ENCODE measurements around the gene EBF3.

EBF3 gene

DNA sequence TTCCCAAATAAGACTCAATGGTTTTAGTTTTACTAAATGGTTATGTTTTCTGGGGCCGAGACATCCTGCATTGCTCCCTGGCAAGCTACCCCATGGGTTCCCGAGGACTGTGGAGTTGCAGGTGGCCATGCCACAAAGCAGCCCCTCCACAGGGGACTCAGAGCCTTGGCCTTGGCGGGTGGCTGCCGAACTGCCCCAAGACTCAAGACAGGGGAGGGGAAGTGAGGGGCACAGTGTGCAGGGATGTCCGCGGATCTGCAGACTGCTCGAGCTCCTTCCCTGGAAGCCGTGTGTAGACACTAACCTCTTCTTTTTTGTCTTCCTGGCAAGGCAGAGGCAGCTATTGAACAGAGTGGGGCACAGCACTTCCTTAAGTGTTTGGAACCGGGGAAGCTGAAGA is 154.6 kb downstream of the EBF3 start:
- TF ChIP-seq, protein P1, sequence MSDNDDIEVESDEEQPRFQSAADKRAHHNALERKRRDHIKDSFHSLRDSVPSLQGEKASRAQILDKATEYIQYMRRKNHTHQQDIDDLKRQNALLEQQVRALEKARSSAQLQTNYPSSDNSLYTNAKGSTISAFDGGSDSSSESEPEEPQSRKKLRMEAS (IDR thresholded peaks at IDR 0.05): no peak
- TF ChIP-seq, protein P2, sequence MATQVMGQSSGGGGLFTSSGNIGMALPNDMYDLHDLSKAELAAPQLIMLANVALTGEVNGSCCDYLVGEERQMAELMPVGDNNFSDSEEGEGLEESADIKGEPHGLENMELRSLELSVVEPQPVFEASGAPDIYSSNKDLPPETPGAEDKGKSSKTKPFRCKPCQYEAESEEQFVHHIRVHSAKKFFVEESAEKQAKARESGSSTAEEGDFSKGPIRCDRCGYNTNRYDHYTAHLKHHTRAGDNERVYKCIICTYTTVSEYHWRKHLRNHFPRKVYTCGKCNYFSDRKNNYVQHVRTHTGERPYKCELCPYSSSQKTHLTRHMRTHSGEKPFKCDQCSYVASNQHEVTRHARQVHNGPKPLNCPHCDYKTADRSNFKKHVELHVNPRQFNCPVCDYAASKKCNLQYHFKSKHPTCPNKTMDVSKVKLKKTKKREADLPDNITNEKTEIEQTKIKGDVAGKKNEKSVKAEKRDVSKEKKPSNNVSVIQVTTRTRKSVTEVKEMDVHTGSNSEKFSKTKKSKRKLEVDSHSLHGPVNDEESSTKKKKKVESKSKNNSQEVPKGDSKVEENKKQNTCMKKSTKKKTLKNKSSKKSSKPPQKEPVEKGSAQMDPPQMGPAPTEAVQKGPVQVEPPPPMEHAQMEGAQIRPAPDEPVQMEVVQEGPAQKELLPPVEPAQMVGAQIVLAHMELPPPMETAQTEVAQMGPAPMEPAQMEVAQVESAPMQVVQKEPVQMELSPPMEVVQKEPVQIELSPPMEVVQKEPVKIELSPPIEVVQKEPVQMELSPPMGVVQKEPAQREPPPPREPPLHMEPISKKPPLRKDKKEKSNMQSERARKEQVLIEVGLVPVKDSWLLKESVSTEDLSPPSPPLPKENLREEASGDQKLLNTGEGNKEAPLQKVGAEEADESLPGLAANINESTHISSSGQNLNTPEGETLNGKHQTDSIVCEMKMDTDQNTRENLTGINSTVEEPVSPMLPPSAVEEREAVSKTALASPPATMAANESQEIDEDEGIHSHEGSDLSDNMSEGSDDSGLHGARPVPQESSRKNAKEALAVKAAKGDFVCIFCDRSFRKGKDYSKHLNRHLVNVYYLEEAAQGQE (IDR thresholded peaks at IDR 0.05; ENCODE audit: low read depth): no peak
- no peak for TF ChIP-seq FOXM1 (IDR thresholded peaks at IDR 0.05; ENCODE audit: borderline replicate concordance, low read depth)
- TF ChIP-seq ZBTB7A (IDR thresholded peaks at IDR 0.05; ENCODE audit: low read depth): no peak
- TF ChIP-seq CEBPB (IDR thresholded peaks at IDR 0.05): no peak
- no peak for TF ChIP-seq YY1 (IDR thresholded peaks at IDR 0.05; ENCODE audit: low read depth)

DNA sequence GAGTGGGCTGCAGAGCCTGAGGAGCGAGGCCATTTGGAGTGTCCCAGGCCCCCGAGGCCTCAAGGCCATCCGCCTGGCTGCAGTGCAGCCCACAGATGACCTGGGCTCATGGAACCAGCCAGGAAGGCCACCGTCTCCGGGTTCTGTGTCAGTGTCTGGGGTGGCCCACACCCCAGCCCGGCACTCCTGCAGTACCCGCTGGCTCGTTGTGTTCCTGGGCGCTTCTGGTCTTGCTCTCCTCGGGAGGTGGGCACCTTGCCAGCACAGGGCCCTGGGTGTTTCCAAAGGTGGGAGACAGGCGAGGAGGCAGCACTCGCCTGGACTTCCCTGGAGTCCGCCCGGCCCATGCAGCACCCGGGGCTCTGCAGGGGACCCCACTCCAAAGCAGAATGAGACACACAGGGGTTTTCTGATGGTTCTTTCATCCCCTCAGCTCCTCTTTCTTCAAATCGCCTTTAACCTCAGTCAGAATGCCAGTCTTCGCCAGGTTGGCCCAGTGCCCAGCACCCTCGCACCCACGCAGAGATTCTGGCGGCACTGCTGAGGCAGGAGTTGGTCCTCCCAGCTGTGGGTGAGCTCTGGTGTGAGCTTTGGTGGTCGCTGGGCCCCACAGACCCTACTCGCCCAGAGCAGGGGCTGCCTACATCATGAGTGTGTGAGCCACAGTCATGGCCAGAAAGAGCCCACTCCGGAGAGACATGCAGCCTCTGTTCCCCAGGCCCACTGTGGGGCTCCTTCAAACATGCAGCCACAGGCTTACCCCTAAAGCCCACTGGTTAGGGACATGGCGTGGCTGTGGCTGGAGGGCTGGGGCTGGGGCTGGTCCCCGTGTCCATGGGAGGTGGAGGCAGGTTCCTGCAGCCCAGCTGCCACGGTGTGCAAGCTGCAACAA is 155.7 kb downstream of the EBF3 start:
- no peak for TF ChIP-seq EGR1 (IDR thresholded peaks at IDR 0.05)
- no peak for TF ChIP-seq TCF12 (IDR thresholded peaks at IDR 0.05; ENCODE audit: low read depth)
- TF ChIP-seq FOXM1 (IDR thresholded peaks at IDR 0.05; ENCODE audit: borderline replicate concordance, low read depth): no peak
- TF ChIP-seq, protein P3, sequence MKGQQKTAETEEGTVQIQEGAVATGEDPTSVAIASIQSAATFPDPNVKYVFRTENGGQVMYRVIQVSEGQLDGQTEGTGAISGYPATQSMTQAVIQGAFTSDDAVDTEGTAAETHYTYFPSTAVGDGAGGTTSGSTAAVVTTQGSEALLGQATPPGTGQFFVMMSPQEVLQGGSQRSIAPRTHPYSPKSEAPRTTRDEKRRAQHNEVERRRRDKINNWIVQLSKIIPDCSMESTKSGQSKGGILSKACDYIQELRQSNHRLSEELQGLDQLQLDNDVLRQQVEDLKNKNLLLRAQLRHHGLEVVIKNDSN (IDR thresholded peaks at IDR 0.05): no peak
- TF ChIP-seq NFIC (IDR thresholded peaks at IDR 0.05): no peak
- TF ChIP-seq TEAD4 (IDR thresholded peaks at IDR 0.05): no peak
- TF ChIP-seq, protein P1 (IDR thresholded peaks at IDR 0.05): no peak

DNA sequence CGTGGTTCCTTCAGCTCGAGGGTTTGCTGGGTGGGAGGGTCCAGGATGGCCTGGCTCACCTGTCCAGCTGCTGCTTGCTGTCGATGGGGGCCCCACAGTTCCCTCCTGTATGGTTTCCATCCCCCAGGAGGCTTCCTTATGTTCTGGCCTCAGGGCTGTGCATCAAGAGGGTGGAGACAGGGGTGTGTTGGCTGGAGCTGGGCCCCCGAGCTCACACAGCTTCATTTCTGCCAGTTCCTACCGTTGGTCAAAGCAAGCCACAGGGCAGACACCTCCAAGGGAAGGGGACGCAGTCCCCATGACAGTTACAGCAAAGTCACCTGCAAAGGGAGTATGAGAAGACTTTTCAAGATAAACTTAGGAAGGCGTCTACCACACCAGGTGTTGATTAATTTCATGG is 156.9 kb downstream of the EBF3 start:
- no peak for TF ChIP-seq TEAD4 (IDR thresholded peaks at IDR 0.05)
- TF ChIP-seq EGR1 (IDR thresholded peaks at IDR 0.05): no peak
- no peak for TF ChIP-seq EP300 (IDR thresholded peaks at IDR 0.05; ENCODE audit: borderline replicate concordance)

DNA sequence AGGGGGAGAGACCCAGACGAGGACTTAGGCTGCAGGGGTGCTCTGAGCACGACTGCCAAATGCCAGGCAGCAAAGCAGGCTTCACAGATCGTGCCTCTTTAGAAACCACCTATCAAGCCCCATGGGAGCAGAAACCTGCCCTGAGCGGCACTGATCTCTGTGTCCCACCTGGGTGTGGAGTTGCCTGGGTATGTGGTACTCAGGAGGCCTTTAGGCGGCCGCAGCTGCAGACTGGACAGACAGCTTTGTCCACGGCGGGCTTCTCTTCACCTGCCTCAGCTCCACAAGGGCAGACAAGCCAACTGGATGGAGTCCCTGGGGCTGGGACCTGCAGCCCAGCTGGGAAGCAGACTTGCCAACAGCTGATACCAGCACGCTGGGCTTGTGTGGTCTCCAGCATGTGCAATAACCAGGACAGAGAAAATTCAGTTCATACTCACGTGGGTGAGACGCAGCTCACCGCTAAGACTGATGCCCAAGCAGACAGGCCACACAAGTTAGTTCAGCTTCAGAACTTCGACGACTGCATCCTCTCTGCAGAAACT is 163.2 kb downstream of the EBF3 start:
- TF ChIP-seq RAD21 (IDR thresholded peaks at IDR 0.05; ENCODE audit: low read depth) (no peak), CREB1 (IDR thresholded peaks at IDR 0.05; ENCODE audit: low read depth) (no peak), TAF1 (IDR thresholded peaks at IDR 0.05; ENCODE audit: low read depth) (no peak), EP300 (IDR thresholded peaks at IDR 0.05; ENCODE audit: borderline replicate concordance) (no peak), TEAD4 (IDR thresholded peaks at IDR 0.05) (no peak), TCF12 (IDR thresholded peaks at IDR 0.05; ENCODE audit: low read depth) (no peak), EGR1 (IDR thresholded peaks at IDR 0.05) (no peak), ZBTB7A (IDR thresholded peaks at IDR 0.05; ENCODE audit: low read depth) (no peak), YY1 (IDR thresholded peaks at IDR 0.05; ENCODE audit: low read depth) (no peak), FOXM1 (IDR thresholded peaks at IDR 0.05; ENCODE audit: borderline replicate concordance, low read depth) (no peak), NFIC (IDR thresholded peaks at IDR 0.05) (no peak), CEBPB (IDR thresholded peaks at IDR 0.05) (no peak)
- TF ChIP-seq, protein P2 (IDR thresholded peaks at IDR 0.05; ENCODE audit: low read depth): no peak
- TF ChIP-seq, protein P1 (IDR thresholded peaks at IDR 0.05): no peak
- TF ChIP-seq, protein P3 (IDR thresholded peaks at IDR 0.05): no peak

DNA sequence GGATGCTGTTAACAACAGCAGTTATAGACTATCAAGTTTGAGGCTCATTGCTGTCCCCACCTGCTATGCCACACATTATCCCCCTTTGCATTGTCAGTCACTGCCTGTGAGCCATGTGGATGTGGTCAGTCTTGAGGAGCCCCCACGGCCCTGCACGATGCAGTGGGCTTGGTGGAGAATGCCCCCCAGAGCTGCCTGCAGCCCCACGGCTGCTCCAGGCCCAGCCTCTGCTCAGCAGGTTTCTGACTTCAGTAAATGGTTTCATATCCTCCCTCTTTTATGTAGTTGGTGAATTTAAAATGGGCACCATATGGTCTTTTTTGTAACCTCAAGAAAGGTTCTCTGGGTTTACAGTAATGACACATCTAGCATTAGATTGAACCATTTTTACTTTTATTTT is 164.1 kb downstream of the EBF3 start:
- no peak for TF ChIP-seq YY1 (IDR thresholded peaks at IDR 0.05; ENCODE audit: low read depth)
- no peak for TF ChIP-seq TAF1 (IDR thresholded peaks at IDR 0.05; ENCODE audit: low read depth)
- TF ChIP-seq CEBPB (IDR thresholded peaks at IDR 0.05): no peak
- TF ChIP-seq ZBTB7A (IDR thresholded peaks at IDR 0.05; ENCODE audit: low read depth): no peak

All from Ishikawa (cell line).